Activated T-helper 1 cell treated with Interleukin-2 at 50 U/mL for 16 hours (primary cell): ENCODE results near the gene GRID1.
"Not testable (repeated sequence)": the region's sequence is repeated elsewhere in the genome, so short reads cannot be mapped to it uniquely, and the experiment has no call there.

ENCODE experiments used
- DNase-seq: peaks from one replicate; pipeline ENCODE4 v3.0.0-alpha.2; 2020; ENCODE audit warnings: low read depth

The GRID1 gene

GRCh38 chr10:86190291-86190690 lies 176.3 kb downstream of the GRID1 start:
- DNase-seq, result no peak

GRCh38 chr10:86189891-86190290 lies 176.7 kb downstream of the GRID1 start:
- DNase-seq, result no peak

GRCh38 chr10:86188796-86189558 lies 177.6 kb downstream of the GRID1 start:
- DNase-seq, result no peak

GRCh38 chr10:86188326-86188725 lies 178.3 kb downstream of the GRID1 start:
- DNase-seq, result no peak

- DNase-seq, result no peak
Measured at GRCh38 chr10:86187499-86188239, 178.9 kb downstream of the GRID1 start.

GRCh38 chr10:86186633-86187032 lies 180.0 kb downstream of the GRID1 start:
- no peak for DNase-seq

GRCh38 chr10:86182595-86182994 lies 184.0 kb downstream of the GRID1 start:
- DNase-seq, result no peak

- no peak for DNase-seq
Measured at GRCh38 chr10:86182150-86182549, 184.4 kb downstream of the GRID1 start.

- DNase-seq, result no peak
Measured at GRCh38 chr10:86180861-86181260, 185.7 kb downstream of the GRID1 start.

GRCh38 chr10:86179961-86180360 lies 186.6 kb downstream of the GRID1 start:
- no peak for DNase-seq

GRCh38 chr10:86179153-86179524 lies 187.5 kb downstream of the GRID1 start:
- no peak for DNase-seq

GRCh38 chr10:86178401-86179152 lies 188.0 kb downstream of the GRID1 start:
- no peak for DNase-seq

- DNase-seq, result no peak
Measured at GRCh38 chr10:86177537-86178155, 188.9 kb downstream of the GRID1 start.

GRCh38 chr10:86176850-86177536 lies 189.6 kb downstream of the GRID1 start:
- no peak for DNase-seq

- DNase-seq, result not testable (repeated sequence)
Measured at GRCh38 chr10:86175476-86175875, 191.1 kb downstream of the GRID1 start.

- DNase-seq, result no peak
Measured at GRCh38 chr10:86172301-86172700, 194.3 kb downstream of the GRID1 start.

GRCh38 chr10:86170255-86171108 lies 196.1 kb downstream of the GRID1 start:
- DNase-seq, result no peak

GRCh38 chr10:86169506-86170254 lies 196.9 kb downstream of the GRID1 start:
- no peak for DNase-seq

GRCh38 chr10:86169066-86169465 lies 197.5 kb downstream of the GRID1 start:
- no peak for DNase-seq

GRCh38 chr10:86168256-86168655 lies 198.3 kb downstream of the GRID1 start:
- no peak for DNase-seq
